GM19351 (cell line): ENCODE data around the gene APOE.

ENCODE experiments used
- ATAC-seq: cut with Tn5 transposase; IDR thresholded peaks from one replicate; pipeline ENCODE4 v1.9.1; 2021; ENCODE audit warnings: mild to moderate bottlenecking, moderate library complexity; ENCODE audit not compliant: unreplicated experiment

The APOE gene

GRCh38 chr19:44951179-44952159, 45.9 kb downstream of the APOE start:
- no peak for ATAC-seq

DNA sequence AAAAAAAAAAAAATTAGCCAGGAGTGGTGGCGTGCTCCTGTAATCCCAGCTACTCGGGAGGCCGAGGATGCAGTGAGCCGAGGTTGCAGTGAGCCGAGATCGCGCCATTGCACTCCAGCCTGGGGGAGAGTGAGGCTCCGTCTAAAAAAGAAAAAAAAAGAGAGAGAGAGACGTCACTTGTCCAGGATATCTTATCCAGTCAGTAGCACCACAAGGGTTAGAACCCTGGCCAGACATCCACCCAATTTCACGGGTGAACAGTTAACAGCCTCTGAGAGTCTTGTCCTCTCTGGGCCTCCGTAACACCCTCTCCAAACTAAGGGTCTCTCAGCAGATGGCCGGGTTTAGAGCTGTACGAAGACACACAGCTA, 48.7 kb downstream of the APOE start:
- ATAC-seq = no peak

- ATAC-seq = peak; percentile 83
These were observed 49.3 kb downstream of the APOE start, which contains the start of gene CLPTM1 for GRCh38 chr19:44954649-44955504. Gene CLPTM1, plus strand, starts transcription at chr19:44955380. Its CDS starts 16 bp downstream, at chr19:44955396.

DNA sequence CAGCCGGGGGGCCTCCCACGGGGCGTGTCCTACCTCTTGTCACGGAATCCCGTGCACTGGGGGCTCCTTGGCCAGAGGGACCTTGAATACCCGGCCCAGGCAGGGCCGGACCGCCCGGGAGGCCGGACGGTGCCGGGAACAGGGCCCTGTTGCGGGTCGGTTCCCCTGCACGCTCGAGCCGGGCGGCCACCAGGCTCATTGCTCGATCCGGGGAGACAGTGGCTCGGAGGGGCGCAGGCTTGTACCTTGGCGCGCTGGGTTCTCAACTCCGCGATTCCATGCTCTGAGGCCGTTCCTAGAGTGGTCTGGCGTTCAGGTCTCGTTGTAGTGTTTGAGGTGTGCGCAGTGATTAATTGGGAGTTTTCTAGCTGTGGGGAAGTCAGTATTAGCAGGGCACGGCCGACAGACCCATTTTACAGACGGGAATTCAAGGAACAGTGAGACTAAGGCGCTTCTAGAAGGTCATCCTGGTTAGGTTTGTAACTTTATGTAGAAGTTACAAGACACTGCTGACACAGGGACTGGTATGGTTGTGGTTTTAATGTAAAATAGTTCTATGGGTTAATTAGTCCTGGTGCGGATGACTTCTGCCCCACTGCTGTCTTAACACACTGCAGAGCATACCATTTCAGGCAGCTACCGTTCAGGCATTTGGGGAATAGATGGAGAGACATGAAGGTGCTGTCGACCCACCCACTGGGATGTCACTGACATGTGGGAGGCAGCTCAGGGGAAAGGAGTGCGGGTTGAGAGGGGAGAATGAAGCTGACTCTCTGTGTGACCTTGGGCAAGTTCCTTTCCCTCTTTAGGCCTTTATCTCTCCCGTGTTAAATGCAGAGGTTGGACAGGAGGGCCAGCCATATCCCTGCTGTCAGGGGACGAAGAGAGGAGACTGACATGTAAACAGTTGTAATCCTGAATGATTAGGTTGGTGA, 50.2 kb downstream of the APOE start:
- peak; percentile 29 for ATAC-seq

DNA sequence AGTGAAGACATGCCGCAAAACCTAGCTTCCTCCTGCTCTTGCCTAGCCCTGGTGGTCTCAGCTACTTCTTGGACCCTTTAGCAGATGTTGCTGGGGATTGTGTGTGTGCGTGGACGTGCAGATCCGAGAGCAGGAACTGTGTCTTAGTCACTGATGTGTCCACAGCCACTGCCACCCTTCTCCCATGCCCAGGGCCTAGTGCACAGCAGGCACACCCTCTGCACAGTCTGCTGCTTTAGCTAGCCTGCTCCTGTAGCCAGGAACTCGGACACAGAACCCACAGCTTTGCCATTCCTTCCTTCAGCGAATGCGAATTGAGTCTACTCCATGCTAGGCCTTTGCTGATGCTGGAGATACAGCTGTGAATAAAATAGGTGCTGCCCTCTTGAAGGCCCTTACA, 51.9 kb downstream of the APOE start:
- ATAC-seq = no peak

GRCh38 chr19:44958090-44958489, 52.5 kb downstream of the APOE start:
- ATAC-seq = no peak
